HG03135 (cell line): ENCODE data around the gene CHD9.

Experiments used
- ATAC-seq: cut with Tn5 transposase; IDR thresholded peaks from one replicate; pipeline ENCODE4 v1.9.1; 2021; ENCODE audit warnings: mild to moderate bottlenecking, moderate library complexity; ENCODE audit not compliant: unreplicated experiment

The CHD9 gene

GRCh38 chr16:53129281-53130158 is 74.7 kb downstream of the CHD9 start:
- no peak for ATAC-seq

DNA sequence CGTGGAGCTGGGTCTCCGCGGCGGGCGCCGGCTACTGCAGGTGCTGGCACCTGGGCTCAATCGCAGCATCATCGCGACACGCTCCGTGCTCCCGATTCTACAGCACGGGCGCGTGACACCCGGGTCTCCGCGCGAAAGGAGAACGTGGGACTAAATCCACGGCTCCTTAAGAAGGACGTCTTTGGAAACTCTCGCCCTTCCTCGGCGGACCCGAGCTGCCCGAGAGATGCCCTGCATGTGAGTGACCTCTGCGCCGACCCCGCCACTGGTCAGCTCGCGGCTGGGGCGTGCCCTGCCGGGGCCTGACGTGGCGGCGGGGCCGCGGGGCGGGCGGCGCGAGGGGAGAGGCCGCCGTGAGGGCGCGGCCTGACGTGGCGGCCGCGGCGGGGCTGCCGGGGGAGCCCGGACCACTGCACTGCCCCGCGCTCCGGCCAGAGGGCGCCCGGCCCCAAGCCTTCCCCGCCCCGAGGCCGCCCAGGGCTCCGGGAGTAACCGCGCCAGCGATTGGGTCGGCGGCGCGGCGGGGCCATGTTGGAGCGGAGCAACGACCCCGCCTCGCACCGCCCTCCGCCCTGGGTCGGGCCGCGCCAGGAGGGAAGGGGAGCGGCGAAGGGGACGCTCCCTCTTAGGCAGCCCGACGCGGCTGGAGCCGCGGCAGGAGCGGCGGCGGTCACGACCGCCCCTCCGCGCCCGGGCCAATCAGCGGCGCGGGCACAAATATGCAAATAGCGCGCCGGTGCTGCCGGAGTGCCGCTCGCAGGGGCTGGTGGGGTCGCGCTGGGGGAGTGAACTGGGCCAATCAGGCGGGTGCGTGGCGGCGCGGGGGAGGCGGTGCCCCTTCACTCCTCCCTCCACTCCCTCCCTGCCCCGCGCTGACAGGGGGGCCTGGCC is 75.6 kb downstream of the CHD9 start:
- peak; percentile 86 for ATAC-seq

DNA sequence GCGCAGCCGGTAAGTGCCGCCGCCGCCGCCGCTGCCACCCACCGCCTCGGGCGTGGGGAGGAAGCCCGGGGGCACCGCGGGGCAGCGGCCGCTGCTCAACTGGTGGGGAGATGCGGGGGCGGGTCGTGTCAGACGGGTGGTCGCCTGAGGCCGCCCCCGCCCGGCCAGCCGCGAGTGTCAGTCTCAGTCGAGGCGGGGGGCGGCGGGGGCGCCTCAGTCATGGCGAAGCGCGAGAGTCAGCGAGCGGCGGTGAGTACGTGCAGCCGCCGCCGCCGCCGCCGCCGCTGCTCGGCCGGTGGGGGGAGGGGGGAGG is 76.2 kb downstream of the CHD9 start:
- no peak for ATAC-seq

DNA sequence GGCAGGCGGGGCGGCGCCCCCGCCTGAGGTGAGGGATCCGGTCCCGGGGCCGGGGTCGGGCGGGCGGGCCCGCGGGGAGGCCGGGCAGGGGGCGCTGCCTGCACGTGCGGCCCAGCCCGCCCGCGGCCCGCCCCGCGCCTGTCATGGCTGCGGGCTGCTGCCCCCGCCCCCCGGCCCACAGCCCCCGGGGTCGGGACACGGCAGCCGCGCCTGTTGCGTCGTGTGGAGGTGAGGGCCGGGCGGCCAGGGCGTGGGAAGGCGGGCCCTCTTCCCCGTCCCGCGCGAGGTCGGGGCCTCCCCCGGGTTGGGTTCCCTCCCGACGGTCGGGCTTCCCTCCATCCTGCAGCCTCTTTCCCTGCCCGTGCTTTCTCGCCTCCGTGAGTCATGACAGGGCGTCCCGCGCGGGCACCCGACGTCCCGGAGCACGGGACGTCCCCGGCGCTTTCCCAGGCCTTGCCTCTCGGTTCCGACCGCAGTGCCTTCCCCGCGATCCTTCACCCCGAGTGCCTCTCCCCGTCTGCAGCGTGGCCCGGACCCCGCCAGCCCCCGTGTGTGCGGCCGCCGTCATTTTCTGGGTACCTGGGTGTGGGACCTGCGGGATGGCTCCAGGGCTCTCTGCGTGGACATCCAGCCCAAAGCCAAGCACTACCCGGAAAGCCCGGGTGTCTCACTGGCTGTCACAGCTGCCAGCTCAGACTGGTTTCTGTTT is 76.7 kb downstream of the CHD9 start:
- no peak for ATAC-seq

DNA sequence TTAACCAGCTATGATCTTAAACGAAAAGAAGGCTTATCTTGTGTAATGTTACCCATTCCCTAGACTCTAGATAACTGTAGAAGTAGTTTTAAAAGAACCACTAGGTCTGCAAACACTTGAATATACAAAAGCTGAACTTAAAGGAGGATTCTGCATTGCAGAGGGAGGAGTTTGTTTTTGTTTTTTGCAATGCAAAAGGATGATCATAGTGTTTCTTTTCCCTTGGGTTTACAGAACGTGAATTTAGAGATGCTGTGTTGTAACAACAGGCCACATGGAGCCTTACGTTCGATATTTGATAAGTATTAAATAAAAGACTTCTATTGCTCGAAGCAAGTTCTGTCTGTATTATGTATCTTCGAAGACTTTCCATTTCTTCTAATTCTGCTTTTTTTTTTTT is 77.6 kb downstream of the CHD9 start:
- ATAC-seq = no peak

- no peak for ATAC-seq
Measured at GRCh38 chr16:53135329-53135728, 80.5 kb downstream of the CHD9 start.

- no peak for ATAC-seq
Measured at GRCh38 chr16:53142823-53143568, 88.2 kb downstream of the CHD9 start.

- ATAC-seq = no peak
Measured at GRCh38 chr16:53147500-53148065, 92.8 kb downstream of the CHD9 start.

GRCh38 chr16:53150769-53151168 is 96.0 kb downstream of the CHD9 start:
- no peak for ATAC-seq

- no peak for ATAC-seq
Measured at GRCh38 chr16:53152329-53152728, 97.5 kb downstream of the CHD9 start.

GRCh38 chr16:53153130-53153529 is 98.3 kb downstream of the CHD9 start:
- no peak for ATAC-seq

DNA sequence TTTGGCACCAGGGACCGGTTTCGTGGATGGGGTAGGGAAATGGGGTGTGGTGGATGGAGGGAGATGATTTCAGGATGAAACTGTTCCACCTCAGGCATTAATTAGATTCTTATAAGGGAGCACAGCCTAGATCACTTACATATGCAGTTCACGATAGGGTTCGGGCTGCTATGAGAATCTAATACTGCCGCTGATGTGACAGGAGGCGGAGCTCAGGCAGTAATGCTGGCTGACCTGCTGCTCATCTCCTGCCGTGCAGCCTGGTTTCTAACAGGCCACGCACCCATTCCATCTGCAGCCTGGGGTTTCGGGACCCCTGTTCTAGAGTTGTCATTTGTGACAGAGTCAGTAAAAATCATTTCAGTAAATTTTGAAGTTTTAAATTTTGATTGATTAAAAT is 99.7 kb downstream of the CHD9 start:
- no peak for ATAC-seq

- no peak for ATAC-seq
Measured at GRCh38 chr16:53156516-53156915, 101.7 kb downstream of the CHD9 start.

DNA sequence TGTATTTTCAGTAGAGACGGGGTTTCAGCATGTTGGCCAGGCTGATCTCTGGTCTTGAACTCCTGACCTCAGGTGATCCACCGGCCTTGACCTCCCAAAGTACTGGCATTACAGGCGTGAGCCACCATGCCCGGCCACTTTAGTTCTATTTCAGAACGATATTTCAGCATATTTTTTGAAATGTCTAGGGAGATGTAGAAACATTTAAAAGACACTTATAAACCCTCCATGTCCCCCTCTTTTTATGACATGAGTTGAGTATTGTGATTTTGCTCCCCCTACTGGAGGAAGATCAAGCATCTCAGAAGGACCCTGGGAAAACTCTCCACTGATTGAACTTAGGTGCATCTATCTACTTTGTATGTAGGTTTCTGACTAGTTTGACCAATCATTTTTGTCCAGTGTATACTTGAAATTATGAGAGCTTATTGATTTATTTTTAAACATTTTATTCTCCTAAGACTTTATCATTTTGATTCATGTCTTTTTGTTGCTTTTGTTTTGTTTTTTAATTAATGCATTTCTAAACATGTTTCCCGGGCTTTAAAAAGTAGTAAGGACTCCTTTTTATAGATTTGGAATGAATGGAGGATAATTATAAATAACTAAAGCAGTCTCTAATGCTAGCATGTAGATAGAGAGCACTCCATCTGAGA is 105.1 kb downstream of the CHD9 start:
- ATAC-seq = peak; percentile 67

GRCh38 chr16:53166099-53166498 is 111.3 kb downstream of the CHD9 start:
- no peak for ATAC-seq

DNA sequence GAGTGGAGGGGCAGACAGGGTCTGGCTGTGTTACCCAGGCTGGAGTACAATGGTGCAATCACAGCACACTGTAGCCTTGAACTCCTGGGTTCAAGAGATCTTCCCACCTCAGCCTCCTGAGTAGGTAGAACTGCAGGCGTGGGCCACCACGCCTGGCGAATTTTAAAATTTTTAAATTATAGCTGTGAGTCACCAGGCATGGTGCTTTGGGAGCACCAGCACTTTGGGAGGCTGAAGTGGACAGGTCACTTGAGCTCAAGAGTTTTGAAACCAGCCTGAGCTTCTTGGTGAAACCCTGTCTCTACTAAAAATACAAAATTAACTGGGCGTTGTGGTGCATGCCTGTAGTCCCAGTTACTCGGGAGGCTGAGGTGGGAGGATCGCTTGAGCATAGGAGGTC is 114.0 kb downstream of the CHD9 start:
- ATAC-seq = no peak

DNA sequence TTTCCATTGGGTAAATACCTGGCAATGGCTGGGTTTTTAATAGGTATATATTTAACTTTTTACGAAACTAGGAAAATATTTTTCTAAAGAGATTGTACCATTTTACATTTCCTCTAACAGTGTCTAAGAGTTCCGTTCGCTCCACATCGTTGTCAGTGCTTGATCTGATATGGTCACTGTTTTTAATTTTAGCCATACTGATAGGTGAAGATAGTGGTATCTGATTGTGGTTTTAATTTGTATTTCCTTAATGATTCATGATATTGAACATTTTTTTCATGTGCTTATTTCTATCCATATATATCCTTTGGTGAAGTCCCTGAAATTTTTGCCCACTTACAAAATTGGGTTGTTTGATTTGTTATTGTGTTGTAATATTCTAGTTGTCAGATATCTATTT is 117.7 kb downstream of the CHD9 start:
- no peak for ATAC-seq

GRCh38 chr16:53175118-53175517 is 120.3 kb downstream of the CHD9 start:
- no peak for ATAC-seq

- no peak for ATAC-seq
Measured at GRCh38 chr16:53176434-53176833, 121.6 kb downstream of the CHD9 start.

- ATAC-seq = no peak
Measured at GRCh38 chr16:53183442-53183841, 128.7 kb downstream of the CHD9 start.
